BJ (cell line): Measurements from ENCODE around the gene FOXN3. TPM values are rescaled to one million over a fixed set of nuclear protein-coding genes. Genes with fewer than 3 reads are reported as not detected.

ENCODE experiments used
- CTCF ChIA-PET: fragments of 350-600 bp; formaldehyde crosslinking; extraction: SDS; loops from one replicate; lab custom pipeline; 2021; ENCODE audit warnings: antibody characterized with exemption, inconsistent platforms; lab: Yijun Ruan, JAX
- POLR2A ChIA-PET: fragments of 300-600 bp; sonication (Branson Sonifier 250); formaldehyde crosslinking; extraction: SDS; loops from one replicate; lab custom pipeline; 2021; ENCODE audit warnings: antibody characterized with exemption; lab: Charles Lee
- DNase-seq: peaks from one replicate; pipeline ENCODE4 v3.0.0-alpha.2; 2011; ENCODE audit warnings: low read depth
- H3K27me3 ChIP-seq: 2 replicates; pipeline ENCODE4 v1.6.0; 2011; ENCODE audit warnings: low read length; ENCODE audit not compliant: control insufficient read depth, insufficient read depth
- H3K36me3 ChIP-seq: 2 replicates; pipeline ENCODE4 v1.5.1; 2011; ENCODE audit warnings: low read length; ENCODE audit not compliant: control insufficient read depth, insufficient read depth
- H3K4me3 ChIP-seq: 2 replicates; pipeline ENCODE4 v1.5.1; 2011; ENCODE audit warnings: low read depth, mild to moderate bottlenecking, control low read depth, low read length
- CTCF ChIP-seq: IDR thresholded peaks from 2 replicates; pipeline ENCODE4 v1.5.1; 2011; ENCODE audit warnings: low read depth, mild to moderate bottlenecking, control low read depth, inconsistent platforms, low read length, moderate library complexity; ENCODE audit not compliant: insufficient read depth
- polyA plus RNA-seq: library from polyadenylated mRNA; depleted of rRNA; stranded (reverse); fragments of >200 nt; gene quantifications from 2 replicates; pipeline ENCODE4 v1.2.3, GENCODE V29; 2011

FOXN3 gene
- polyA plus RNA-seq, 1 experiment = 30.2 TPM

GRCh38 chr14:89357655-89358297 lies 59.3 kb downstream of the FOXN3 start:
- CTCF ChIA-PET = interaction anchor here (0.8 kb wide), 1 partner anchor 11 kb away, joined by 3 read pairs; no protein-coding TSS in a partner anchor

GRCh38 chr14:89356927-89357326 lies 60.1 kb downstream of the FOXN3 start:
- DNase-seq = no peak
- no peaks in the 10 kb centered on the region for H3K36me3 ChIP-seq
- H3K27me3 ChIP-seq = no peaks in the 10 kb centered on the region
- H3K4me3 ChIP-seq = no peak overlapping the region
- ChIA-PET POLR2A (no interaction called here), CTCF (interaction anchor here (0.8 kb wide), 1 partner anchor 12 kb away, joined by 3 read pairs; no protein-coding TSS in a partner anchor)
- no peak for TF ChIP-seq CTCF

More at GRCh38 chr14:89357655-89358297, 59.3 kb downstream of the FOXN3 start:
- Histone ChIP-seq H3K27me3 (no peaks in the 10 kb centered on the region), H3K36me3 (no peaks in the 10 kb centered on the region), H3K4me3 (no peak overlapping the region)
- DNase-seq = no peak
- POLR2A ChIA-PET = interaction anchor here (0.6 kb wide), 1 partner anchor 18 kb away, joined by 3 read pairs; no protein-coding TSS in a partner anchor
- TF ChIP-seq CTCF = no peak

GRCh38 chr14:89356496-89356895 lies 60.5 kb downstream of the FOXN3 start:
- Histone ChIP-seq H3K27me3 (no peaks in the 10 kb centered on the region), H3K36me3 (no peaks in the 10 kb centered on the region), H3K4me3 (no peak overlapping the region)
- CTCF ChIA-PET = no interaction called here
- no peak for TF ChIP-seq CTCF
- POLR2A ChIA-PET = interaction anchor here (0.5 kb wide), 1 partner anchor 560 kb away, joined by 8 read pairs; no protein-coding TSS in a partner anchor
- DNase-seq = no peak

GRCh38 chr14:89353766-89354113 lies 63.3 kb downstream of the FOXN3 start:
- no peak for DNase-seq
- Histone ChIP-seq H3K36me3 (peaks cover 4% of the 10 kb centered on the region; the same call in 1 of the 2 replicates), H3K27me3 (no peaks in the 10 kb centered on the region), H3K4me3 (no peak overlapping the region)
- no peak for TF ChIP-seq CTCF
- POLR2A ChIA-PET = no interaction called here
- CTCF ChIA-PET = interaction anchor here (0.8 kb wide), 1 partner anchor 327 kb away, joined by 3 read pairs; no protein-coding TSS in a partner anchor

GRCh38 chr14:89352976-89353765 lies 63.9 kb downstream of the FOXN3 start:
- no peak for TF ChIP-seq CTCF
- POLR2A ChIA-PET = no interaction called here
- no peak overlapping the region for H3K4me3 ChIP-seq
- no peak for DNase-seq
- H3K27me3 ChIP-seq = no peaks in the 10 kb centered on the region
- CTCF ChIA-PET = interaction anchor here (0.8 to 1.0 kb wide), 3 partner anchors 10 to 327 kb away, joined by 3 to 4 read pairs (median 3); no protein-coding TSS in a partner anchor
- H3K36me3 ChIP-seq = peaks cover 4% of the 10 kb centered on the region; the same call in 1 of the 2 replicates
